CD4-positive, alpha-beta T cell treated with Interleukin-2 at 100 ng/mL for 4 hours (primary cell): ENCODE results near the gene OR14I1.
"Not testable (repeated sequence)": the region's sequence is repeated elsewhere in the genome, so short reads cannot be mapped to it uniquely, and the experiment has no call there.

Source experiments
- DNase-seq: peaks from one replicate; pipeline ENCODE4 v3.0.0-alpha.2; 2020; ENCODE audit warnings: low spot score

The OR14I1 gene

GRCh38 chr1:248686815-248687214, 15.8 kb downstream of the OR14I1 start:
- DNase-seq: peak; percentile 15

GRCh38 chr1:248681651-248682050, 20.9 kb downstream of the OR14I1 start:
- no peak for DNase-seq

GRCh38 chr1:248670003-248670402, 32.6 kb downstream of the OR14I1 start:
- no peak for DNase-seq

- DNase-seq: not testable (repeated sequence)
These were observed 38.9 kb downstream of the OR14I1 start for GRCh38 chr1:248663453-248664328.

- DNase-seq: not testable (repeated sequence)
These were observed 45.8 kb downstream of the OR14I1 start for GRCh38 chr1:248656797-248657196.

GRCh38 chr1:248655354-248655753, 47.2 kb downstream of the OR14I1 start, which contains the start of gene OR2T27:
TSS of gene OR2T27 (minus strand) at chr1:248655528. CDS start at chr1:248650884, 4,644 bp downstream.
- DNase-seq: not testable (repeated sequence)
